HepG2 (cell line): ENCODE data around the gene OR2AJ1. TPM values are rescaled to one million over a fixed set of nuclear protein-coding genes. Genes with fewer than 3 reads are reported as not detected.

Source experiments
- ATAC-seq: fragments of 200-7000 bp; cut with Tn5 transposase; 3 replicates; pipeline ENCODE4 v1.9.1; 2020; ENCODE audit warnings: mild to moderate bottlenecking, moderate library complexity
- BruUV-seq: library from RNA; stranded (reverse); fragments of 400-500 nt; replicated peaks from 2 replicates; lab custom pipeline; 2021; lab: Mats Ljungman, UMichigan
- CTCF ChIA-PET: fragments of 300-600 bp; formaldehyde crosslinking; extraction: SDS; loops from one replicate; lab custom pipeline; 2021; ENCODE audit warnings: low total read pairs, inconsistent platforms, low intra/inter-chr PET ratio; lab: Yijun Ruan, JAX
- POLR2A ChIA-PET: fragments of 350-600 bp; sonication (Branson Sonifier 250); formaldehyde crosslinking; loops from one replicate; lab custom pipeline; 2020; ENCODE audit warnings: antibody characterized with exemption, inconsistent platforms; lab: Yijun Ruan, JAX
- DNase-seq: peaks from one replicate; pipeline ENCODE4 v3.0.0-alpha.2; 2015; ENCODE audit warnings: low spot score
- FAIRE-seq: peaks from 3 replicates; lab custom pipeline; 2011; peaks lifted over from hg19 to GRCh38; lab: Jason Lieb, UNC
- H2AFZ ChIP-seq: one replicate; pipeline ENCODE4 v1.6.1; 2011; ENCODE audit warnings: low read length, inconsistent platforms
- H3K27ac ChIP-seq: fragments of 300-600 bp; 3 replicates; pipeline ENCODE4 v1.8.0; 2011; ENCODE audit warnings: mixed run types, mild to moderate bottlenecking, mixed read lengths, low read length, inconsistent platforms; ENCODE audit not compliant: insufficient read depth; ENCODE audit errors: extremely low read length
- H3K27me3 ChIP-seq, 2 experiments: fragments of 200-600 bp in 1 of 2; 2 replicates in 1 of 2; 3 replicates in 1 of 2; pipeline versions ENCODE4 v1.6.0 to v1.8.0; 2011; ENCODE audit warnings: low read length in 2 of 2, mild to moderate bottlenecking in 2 of 2, moderate library complexity in 2 of 2, inconsistent platforms in 1 of 2; ENCODE audit not compliant: insufficient read depth in 2 of 2, control insufficient read depth in 1 of 2
- H3K36me3 ChIP-seq, 2 experiments: fragments of 200-600 bp in 1 of 2; replicated peaks in 1 of 2; 2 replicates in 1 of 2; 3 replicates in 1 of 2; pipeline versions ENCODE4 v1.5.1 to v1.8.0; 2011; ENCODE audit warnings: low read length in 2 of 2, inconsistent platforms in 1 of 2; ENCODE audit not compliant: insufficient read depth in 2 of 2, control insufficient read depth in 1 of 2
- H3K4me1 ChIP-seq: 2 replicates; pipeline ENCODE4 v1.5.1; 2012; ENCODE audit warnings: low read length, inconsistent platforms; ENCODE audit not compliant: insufficient read depth
- H3K4me2 ChIP-seq: 2 replicates; pipeline ENCODE4 v1.6.0; 2011; ENCODE audit warnings: low read depth, low read length, inconsistent platforms
- H3K4me3 ChIP-seq, 3 experiments: fragments of 200-600 bp in 1 of 3; sonication (generic), shearing (Covaris generic) in 1 of 3; replicated peaks in 1 of 3; 2 replicates each; pipeline ENCODE4 v1.5.1; 2011 to 2016; ENCODE audit warnings: low read length in 3 of 3, inconsistent platforms in 2 of 3, low read depth in 2 of 3, mild to moderate bottlenecking in 2 of 3, control low read depth in 1 of 3, mixed read lengths in 1 of 3; ENCODE audit not compliant: insufficient read depth in 1 of 3
- H3K79me2 ChIP-seq: one replicate; pipeline ENCODE4 v1.6.1; 2011; ENCODE audit warnings: low read length, inconsistent platforms; ENCODE audit not compliant: insufficient read depth
- H3K9ac ChIP-seq: 2 replicates; pipeline ENCODE4 v1.6.0; 2011; ENCODE audit warnings: mild to moderate bottlenecking, low read depth, low read length, inconsistent platforms; ENCODE audit not compliant: insufficient read depth
- H3K9me3 ChIP-seq: 2 replicates; pipeline ENCODE4 v1.5.1; 2012; ENCODE audit warnings: mild to moderate bottlenecking, low read length
- H4K20me1 ChIP-seq: 2 replicates; pipeline ENCODE4 v1.6.0; 2011; ENCODE audit warnings: inconsistent platforms, mild to moderate bottlenecking, low read length, moderate library complexity; ENCODE audit not compliant: insufficient read depth
- BRCA1 ChIP-seq: sonication (generic); formaldehyde crosslinking; IDR thresholded peaks from 2 replicates; pipeline ENCODE4 v1.4.0; 2020; ENCODE audit warnings: missing genetic modification reagents
- MAF1 ChIP-seq: sonication (generic); formaldehyde crosslinking; IDR thresholded peaks from 2 replicates; pipeline ENCODE4 v1.5.0; 2020; ENCODE audit warnings: missing genetic modification reagents, borderline replicate concordance
- PITX1 ChIP-seq: sonication (generic); formaldehyde crosslinking; IDR thresholded peaks from 2 replicates; pipeline ENCODE4 v1.5.1; 2020; ENCODE audit warnings: mild to moderate bottlenecking, missing genetic modification reagents
- ZBTB37 ChIP-seq: sonication (generic); formaldehyde crosslinking; IDR thresholded peaks from 2 replicates; pipeline ENCODE4 v1.4.0; 2020; ENCODE audit warnings: mild to moderate bottlenecking, missing genetic modification reagents
- ZBTB7A ChIP-seq: sonication (generic); formaldehyde crosslinking; IDR thresholded peaks from 2 replicates; pipeline ENCODE4 v1.8.0; 2022; ENCODE audit warnings: mild to moderate bottlenecking, missing genetic modification reagents
- ZNF280B ChIP-seq: sonication (generic); formaldehyde crosslinking; IDR thresholded peaks from 2 replicates; pipeline ENCODE4 v1.5.0; 2020; ENCODE audit warnings: missing genetic modification reagents, mild to moderate bottlenecking, borderline replicate concordance
- ZNF460 ChIP-seq: sonication (generic); formaldehyde crosslinking; IDR thresholded peaks from 2 replicates; pipeline ENCODE4 v1.5.1; 2020; ENCODE audit warnings: missing genetic modification reagents, mild to moderate bottlenecking, borderline replicate concordance
- WGBS: methylation state at CpG from one replicate; pipeline ENCODE4 v1.1.6; 2017; ENCODE audit warnings: low lambda C conversion rate; 5-methylcytosine and 5-hydroxymethylcytosine counted together
- in situ Hi-C: cut with HindIII; loops from 2 replicates; pipeline ENCODE4 v1.10.0; 2017; ENCODE audit warnings: low pct_unique_long_range_greater_than_20kb; ENCODE audit not compliant: extremely low pct_ligation_motif_present
- intact Hi-C: fragments of 100-400 bp; cut with micrococcal nuclease; formaldehyde crosslinking; loops from one replicate; pipeline ENCODE4 v1.10.0; 2022; ENCODE audit not compliant: unreplicated experiment
- polyA plus RNA-seq, 8 experiments: library from polyadenylated mRNA; depleted of rRNA in 3 of 8; stranded (reverse) in 7 of 8; unstranded in 1 of 8; fragments of >200 nt; fragmentation: Illumina TruSeq in 4 of 8; extraction: Trizol in 4 of 8; gene quantifications; 2 replicates each; pipeline versions ENCODE4 v1.2.1 to v1.2.3, GENCODE V29; 2011 to 2016; ENCODE audit warnings: low read depth in 4 of 8, missing spikeins in 1 of 8, mixed read lengths in 1 of 8; ENCODE audit not compliant: insufficient read depth in 1 of 8
- total RNA-seq, 5 experiments: library from RNA; depleted of rRNA; stranded (reverse); fragments of >200 nt; fragmentation: Illumina TruSeq; extraction: Trizol; gene quantifications; 2 replicates each; pipeline ENCODE4 v1.2.3, GENCODE V29; 2016; ENCODE audit warnings: low read depth in 1 of 5

Gene OR2AJ1
- total and polyA plus RNA-seq, 2 of the 13 experiments (the other 11 are each of a cell fraction or from before 2014, with no cell fraction given), result not detected

GRCh38 chr1:247914941-247915662 is 9.6 kb upstream of the OR2AJ1 start:
- DNase-seq (no peak), FAIRE-seq (no peak), ATAC-seq (no peak)
- in situ Hi-C loops, result no loop called here
- no peaks in the 10 kb centered on the region for H3K4me1 ChIP-seq
- no peak overlapping the region for H3K9ac ChIP-seq
- no peaks in the 10 kb centered on the region for H4K20me1 ChIP-seq
- H3K79me2 ChIP-seq, result no peaks in the 10 kb centered on the region
- H3K4me3 ChIP-seq, result no peak overlapping the region
- WGBS, result 38% methylated on average over 4 of the region's 4 CpGs
- H3K27me3 ChIP-seq, result no peaks in the 10 kb centered on the region
- BruUV-seq, result no TSS peak
- no peak overlapping the region for H2AFZ ChIP-seq
- no peak for TF ChIP-seq ZNF460 (CRISPR knock-in tag)
- no peaks in the 10 kb centered on the region for H3K36me3 ChIP-seq
- H3K9me3 ChIP-seq, result peaks cover 23% of the 10 kb centered on the region
- POLR2A ChIA-PET, result no interaction called here
- H3K4me2 ChIP-seq, result no peak overlapping the region
- CTCF ChIA-PET, result no interaction called here
- H3K27ac ChIP-seq, result no peak overlapping the region
- intact Hi-C loops, result no loop called here

GRCh38 chr1:247919952-247920351 is 4.7 kb upstream of the OR2AJ1 start, which contains the start of gene OR2T8:
Gene OR2T8 (plus strand): TSS chr1:247920252. CDS start chr1:247921018, 766 bp downstream.
- FAIRE-seq, result no peak
- Histone ChIP-seq H3K4me3 (no peak within 1 kb of the TSS), H3K27ac (no peak within 1 kb of the TSS), H4K20me1 (no peaks in the 10 kb centered on the region), H3K36me3 (no peaks in the 10 kb centered on the region), H3K9ac (no peak within 1 kb of the TSS), H3K4me2 (no peak within 1 kb of the TSS), H3K4me1 (no peaks in the 10 kb centered on the region), H2AFZ (no peak within 1 kb of the TSS), H3K27me3 (no peaks in the 10 kb centered on the region), H3K9me3 (peaks cover 5% of the 10 kb centered on the region; the same call in 1 of the 2 replicates), H3K79me2 (no peaks in the 10 kb centered on the region)
- TF ChIP-seq BRCA1 (no peak), ZBTB7A (CRISPR knock-in tag) (no peak), ZNF280B (CRISPR knock-in tag) (no peak), MAF1 (CRISPR knock-in tag) (no peak), ZBTB37 (CRISPR knock-in tag) (no peak), PITX1 (no peak)
- intact Hi-C loops, result no loop called here
- BruUV-seq, result no TSS peak
- CTCF ChIA-PET, result no interaction called here
- in situ Hi-C loops, result no loop called here
- no peak for DNase-seq
- no peak for ATAC-seq
- POLR2A ChIA-PET, result no interaction called here
- 23% methylated on average over 2 of the region's 2 CpGs for WGBS
